Measurements from ENCODE around the gene HECW1. TPM values are rescaled to one million over a fixed set of nuclear protein-coding genes. Genes with fewer than 3 reads are reported as not detected.
"Not testable (repeated sequence)": the region's sequence is repeated elsewhere in the genome, so short reads cannot be mapped to it uniquely, and the experiment has no call there.

The HECW1 gene
- total RNA-seq, 4 donors from 2014 or later, result 0.83 to 3.9 (median 2.7) TPM; not detected in 1

DNA sequence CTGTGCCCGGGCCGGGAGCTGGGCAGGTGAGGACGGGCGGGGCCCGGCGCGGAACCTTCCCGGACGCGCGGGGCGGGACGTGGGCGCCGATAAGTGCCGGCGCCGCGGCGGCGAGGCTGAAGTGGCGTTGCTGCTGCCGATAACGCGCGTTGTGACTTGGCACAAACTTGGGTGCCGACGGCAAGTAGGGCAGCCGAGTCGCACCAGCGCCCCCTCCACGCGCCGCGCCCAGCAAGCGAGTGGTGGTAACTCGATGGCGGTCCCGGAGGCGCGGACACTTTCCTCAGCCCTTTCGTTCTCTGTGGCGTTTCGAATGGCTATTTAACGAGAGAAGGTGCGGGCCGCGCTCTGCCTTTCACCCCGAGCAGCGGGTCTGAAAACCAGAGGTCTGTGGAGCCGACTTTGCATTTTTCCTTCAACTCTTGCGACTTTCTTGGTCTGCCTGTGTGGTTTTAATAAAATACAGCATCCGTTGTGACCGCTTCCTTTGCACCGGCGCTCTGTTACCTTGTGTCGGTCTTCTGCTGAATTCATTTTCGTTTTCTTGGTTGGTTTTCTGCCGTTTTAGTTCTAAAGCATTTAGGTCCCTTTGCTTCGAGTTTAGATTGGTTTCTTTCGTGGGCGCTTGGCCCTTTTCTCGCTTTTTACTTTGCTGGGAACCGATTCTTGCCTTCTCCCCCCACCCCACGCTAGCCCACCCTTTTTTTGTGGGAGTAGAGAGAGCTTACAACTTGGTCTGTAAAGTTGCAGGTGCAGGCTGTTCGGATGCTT lies 471.2 kb downstream of the HECW1 start:
- H3K27ac ChIP-seq, result peak overlapping the region; percentile 93 to 99 (median 98)

DNA sequence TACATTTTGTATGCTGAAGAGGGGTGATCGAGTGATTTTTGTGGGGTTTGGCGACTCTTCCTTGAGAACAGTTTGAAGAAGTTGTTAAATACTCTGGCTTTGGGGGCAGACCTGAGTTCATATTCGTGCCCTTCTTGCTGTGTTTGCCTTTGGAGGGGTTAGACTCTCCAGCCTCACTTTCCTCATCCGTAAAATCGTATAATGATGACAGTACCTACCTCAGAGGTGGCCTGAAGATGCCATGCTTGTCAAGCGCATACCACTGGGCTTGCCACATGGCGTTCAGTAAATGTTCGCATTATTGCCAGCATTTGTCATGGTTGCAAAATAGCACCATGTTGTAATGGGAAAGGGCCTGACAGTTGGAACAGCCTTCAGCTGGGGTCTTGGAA lies 471.7 kb downstream of the HECW1 start:
- no peaks in the 10 kb centered on the region for H3K9me3 ChIP-seq
- no peak for TF ChIP-seq POLR2A (IDR thresholded peaks at IDR 0.05)
- TF ChIP-seq, protein P1, sequence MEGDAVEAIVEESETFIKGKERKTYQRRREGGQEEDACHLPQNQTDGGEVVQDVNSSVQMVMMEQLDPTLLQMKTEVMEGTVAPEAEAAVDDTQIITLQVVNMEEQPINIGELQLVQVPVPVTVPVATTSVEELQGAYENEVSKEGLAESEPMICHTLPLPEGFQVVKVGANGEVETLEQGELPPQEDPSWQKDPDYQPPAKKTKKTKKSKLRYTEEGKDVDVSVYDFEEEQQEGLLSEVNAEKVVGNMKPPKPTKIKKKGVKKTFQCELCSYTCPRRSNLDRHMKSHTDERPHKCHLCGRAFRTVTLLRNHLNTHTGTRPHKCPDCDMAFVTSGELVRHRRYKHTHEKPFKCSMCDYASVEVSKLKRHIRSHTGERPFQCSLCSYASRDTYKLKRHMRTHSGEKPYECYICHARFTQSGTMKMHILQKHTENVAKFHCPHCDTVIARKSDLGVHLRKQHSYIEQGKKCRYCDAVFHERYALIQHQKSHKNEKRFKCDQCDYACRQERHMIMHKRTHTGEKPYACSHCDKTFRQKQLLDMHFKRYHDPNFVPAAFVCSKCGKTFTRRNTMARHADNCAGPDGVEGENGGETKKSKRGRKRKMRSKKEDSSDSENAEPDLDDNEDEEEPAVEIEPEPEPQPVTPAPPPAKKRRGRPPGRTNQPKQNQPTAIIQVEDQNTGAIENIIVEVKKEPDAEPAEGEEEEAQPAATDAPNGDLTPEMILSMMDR (IDR thresholded peaks at IDR 0.05), result no peak
- H3K4me1 ChIP-seq, result peaks cover 0 to 35% (median 7%) of the 10 kb centered on the region in 4 donors
- H3K27me3 ChIP-seq, result no peaks in the 10 kb centered on the region
- peak overlapping the region; percentile 73 to 98 (median 92) for H3K4me3 ChIP-seq
- H3K27ac ChIP-seq, result peak overlapping the region; percentile 93 to 99 (median 98)
- no peaks in the 10 kb centered on the region for H3K36me3 ChIP-seq
- peak in 1 of 3 donors; percentile 58 for DNase-seq

More for the DNA sequence above, 471.2 kb downstream of the HECW1 start:
- no peaks in the 10 kb centered on the region for H3K36me3 ChIP-seq
- no peaks in the 10 kb centered on the region for H3K27me3 ChIP-seq
- DNase-seq, result peak; percentile 59 to 86 (median 84)
- H3K9me3 ChIP-seq, result no peaks in the 10 kb centered on the region
- peaks cover 0 to 30% (median 6%) of the 10 kb centered on the region in 4 donors for H3K4me1 ChIP-seq
- peak overlapping the region; percentile 73 to 98 (median 92) for H3K4me3 ChIP-seq
- no peak for TF ChIP-seq POLR2A (IDR thresholded peaks at IDR 0.05)
- TF ChIP-seq, protein P1 (IDR thresholded peaks at IDR 0.05), result peak in 1 of 6 experiments; percentile 2

DNA sequence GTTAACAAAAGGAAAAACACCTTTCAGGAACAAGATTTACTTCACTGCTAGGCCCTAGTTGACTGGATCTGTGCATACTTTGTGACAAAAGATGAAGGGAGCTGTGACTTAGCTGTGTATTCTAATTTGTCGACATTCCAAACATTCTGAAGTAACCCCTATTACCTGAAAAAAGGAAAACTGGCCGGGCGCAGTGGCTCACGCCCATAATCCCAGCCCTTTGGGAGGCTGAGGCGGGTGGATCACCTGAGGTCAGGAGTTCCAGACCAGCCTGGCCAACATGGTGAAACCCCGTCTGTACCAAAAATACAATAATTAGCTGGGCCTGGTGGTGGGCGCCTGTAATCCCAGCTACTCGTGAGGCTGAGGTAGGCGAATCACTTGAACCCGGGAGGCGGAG lies 472.3 kb downstream of the HECW1 start:
- H3K4me1 ChIP-seq, result peaks cover 0 to 35% (median 7%) of the 10 kb centered on the region in 4 donors
- H3K4me3 ChIP-seq, result peak overlapping the region; percentile 73 to 98 (median 92)

DNA sequence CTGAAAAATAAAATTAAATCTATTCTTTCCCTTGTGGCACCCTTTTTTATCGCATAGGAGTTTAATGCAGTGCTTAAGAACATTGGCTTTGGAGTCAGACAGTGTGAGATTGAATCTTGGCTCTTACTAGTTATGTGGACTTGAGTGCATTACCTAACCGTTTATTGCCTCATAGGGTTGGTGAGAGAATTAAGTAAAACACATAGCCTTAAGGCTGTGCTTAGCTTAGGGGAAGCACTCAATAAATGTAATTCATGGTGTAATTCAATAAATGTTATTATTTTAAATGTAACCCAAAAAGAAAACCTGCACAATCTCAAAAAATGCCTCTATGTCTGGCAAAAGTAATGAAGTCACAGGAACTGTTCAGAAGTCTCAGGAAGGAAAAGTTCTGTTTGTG lies 473.1 kb downstream of the HECW1 start:
- Histone ChIP-seq H3K36me3 (no peaks in the 10 kb centered on the region), H3K27me3 (no peaks in the 10 kb centered on the region), H3K4me1 (peaks cover 0 to 39% (median 8%) of the 10 kb centered on the region in 4 donors), H3K27ac (peak overlapping the region in 3 of 4 donors; percentile 93 to 98 (median 97)), H3K4me3 (peak overlapping the region; percentile 1 to 95 (median 81)), H3K9me3 (no peaks in the 10 kb centered on the region)
- TF ChIP-seq, protein P1 (IDR thresholded peaks at IDR 0.05), result no peak
- no peak for TF ChIP-seq POLR2A (IDR thresholded peaks at IDR 0.05)
- DNase-seq, result no peak

More for the DNA sequence above, 472.3 kb downstream of the HECW1 start:
- not testable (repeated sequence) for H3K36me3 ChIP-seq, H3K27me3 ChIP-seq, DNase-seq, H3K9me3 ChIP-seq
- peak overlapping the region; percentile 93 to 99 (median 98) for H3K27ac ChIP-seq

DNA sequence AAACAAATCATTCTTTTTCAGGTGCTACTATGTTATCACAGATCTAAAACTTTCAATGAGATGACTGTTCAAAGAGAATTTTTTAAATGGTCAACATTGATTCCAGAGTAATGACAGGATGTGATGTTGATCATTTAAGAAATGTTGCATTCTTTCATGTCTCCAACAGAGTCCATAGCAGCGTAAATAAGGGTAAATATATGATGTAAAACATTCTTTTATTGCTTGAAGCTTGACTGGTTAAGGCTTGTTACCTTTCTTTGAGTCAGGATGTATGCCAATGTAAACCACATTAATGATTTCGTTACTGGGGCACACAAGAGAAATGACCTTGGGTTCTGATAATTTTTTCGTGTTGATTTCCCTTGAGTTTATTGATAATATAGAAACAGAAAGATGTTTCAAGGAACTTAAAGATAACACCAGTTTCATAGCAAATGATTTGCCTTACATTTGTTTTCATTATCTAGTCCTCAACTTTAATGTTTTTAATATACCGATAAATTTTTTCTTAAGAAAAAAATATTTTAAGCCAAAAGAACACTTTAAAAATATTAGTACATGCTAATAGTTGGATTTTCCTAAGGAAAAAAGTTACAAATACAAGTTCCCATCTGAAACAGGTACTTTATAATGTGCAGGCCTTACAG lies 473.9 kb downstream of the HECW1 start:
- Histone ChIP-seq H3K4me1 (peaks cover 0 to 47% (median 13%) of the 10 kb centered on the region in 4 donors), H3K4me3 (peak overlapping the region in 3 of 4 donors; percentile 73 to 95 (median 89)), H3K27me3 (no peaks in the 10 kb centered on the region), H3K36me3 (no peaks in the 10 kb centered on the region), H3K27ac (peak overlapping the region; percentile 22 to 98 (median 95)), H3K9me3 (no peaks in the 10 kb centered on the region)
- TF ChIP-seq, protein P1 (IDR thresholded peaks at IDR 0.05), result no peak
- TF ChIP-seq POLR2A (IDR thresholded peaks at IDR 0.05), result no peak
- DNase-seq, result no peak
